Motor neuron (in vitro differentiated cells): ENCODE data around the gene SMIM22. TPM values are rescaled to one million over a fixed set of nuclear protein-coding genes. Genes with fewer than 3 reads are reported as not detected.

Experiments used
- ATAC-seq, 8 experiments: fragments of 200-7000 bp; cut with Tn5 transposase; replicated peaks in 6 of 8; 2 replicates each; pipeline ENCODE4 v1.8.0; 2021; ENCODE audit warnings: mild to moderate bottlenecking in 8 of 8, moderate library complexity in 8 of 8
- H3K27ac ChIP-seq, 2 donors: fragments of 250-450 bp; sonication (Bioruptor Pico); 2 replicates each; pipeline ENCODE4 v1.9.0; 2021; ENCODE audit warnings: antibody characterized with exemption in 2 of 2, mild to moderate bottlenecking in 2 of 2, moderate library complexity in 1 of 2
- H3K4me1 ChIP-seq, 2 donors: fragments of 250-450 bp; sonication (Bioruptor Pico); replicated peaks in 1 of 2; 2 replicates each; pipeline ENCODE4 v1.6.1; 2021; ENCODE audit warnings: antibody characterized with exemption in 2 of 2, mild to moderate bottlenecking in 2 of 2, moderate library complexity in 1 of 2
- H3K4me3 ChIP-seq, 5 donors: fragments of 250-450 bp; sonication (Bioruptor Pico); 2 replicates each; pipeline ENCODE4 v1.9.0; 2021; ENCODE audit warnings: antibody characterized with exemption in 5 of 5, mild to moderate bottlenecking in 5 of 5, moderate library complexity in 4 of 5
- WGBS, 10 experiments: fragments of 450-650 bp; shearing (Covaris generic); methylation state at CpG; one replicate each; pipeline ENCODE4 v1.0.0; 2022; 5-methylcytosine and 5-hydroxymethylcytosine counted together
- in situ Hi-C, 9 experiments: fragments of 400-800 bp; cut with MboI; loops; one replicate each; pipeline ENCODE4 v1.15.0; 2021; ENCODE audit warnings: low sequenced_read_pairs in 9 of 9, low pct_unique_long_range_greater_than_20kb in 2 of 9; ENCODE audit not compliant: unreplicated experiment in 9 of 9
- total RNA-seq, 8 experiments: library from RNA; unstranded; fragments of 300-600 nt; gene quantifications; 2 replicates each; pipeline versions ENCODE4 v1.2.3 to v1.2.4, GENCODE V29; 2022

The SMIM22 gene
- total RNA-seq, 8 experiments from 2014 or later, result 0.71 to 2.1 (median 0.98) TPM; not detected in 1

DNA sequence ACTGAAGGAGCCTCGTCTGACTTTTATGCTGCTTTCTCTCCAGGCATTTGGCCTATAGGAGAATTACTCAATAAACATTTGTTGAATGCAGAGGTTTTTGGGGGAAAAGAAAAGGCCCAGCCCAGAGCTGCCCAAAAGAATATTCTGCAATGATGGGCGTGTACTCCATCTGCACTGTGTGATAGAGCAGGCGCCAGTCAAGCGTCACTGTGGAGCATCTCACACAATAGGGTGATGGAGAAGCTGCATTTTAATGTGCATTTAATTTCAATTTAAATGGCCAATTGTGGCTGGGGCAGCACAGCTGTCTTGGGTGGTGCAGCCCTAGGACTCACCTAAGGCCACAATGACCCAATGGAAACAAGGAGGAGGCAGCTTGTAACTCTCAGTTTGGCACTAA is 31.4 kb downstream of the SMIM22 start:
- ATAC-seq, result peak in 5 of 8 experiments; percentile 23 to 95 (median 61)
- Histone ChIP-seq H3K4me3 (no peak overlapping the region), H3K27ac (no peak overlapping the region), H3K4me1 (no peaks in the 10 kb centered on the region)
- WGBS, 10 experiments, result 58 to 100% (median 75%) methylated on average over 2 to 4 of the region's 4 CpGs; no CpG with 5 or more reads in 5 of the 10 experiments
- in situ Hi-C loops, result no loop called here

DNA sequence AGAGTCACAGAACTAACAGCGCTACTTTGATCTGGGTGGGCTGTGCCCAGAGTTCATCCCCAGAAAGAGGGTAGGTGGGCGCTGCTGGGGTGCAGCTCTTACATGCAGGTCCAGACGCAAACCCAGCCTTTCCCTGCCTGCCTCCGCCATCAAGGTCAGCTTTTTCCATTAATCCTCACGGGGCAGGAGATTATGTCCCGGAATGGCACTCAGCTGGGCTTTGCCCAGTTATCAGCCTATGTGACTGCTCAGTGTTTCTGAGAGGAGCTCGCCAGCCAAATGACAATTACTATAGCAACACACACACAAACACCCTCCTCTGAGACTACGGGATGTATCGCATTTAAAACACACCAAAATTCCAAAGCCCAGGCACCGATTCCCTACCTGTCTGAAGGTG is 31.8 kb downstream of the SMIM22 start:
- ATAC-seq, result no peak
- no peak overlapping the region for H3K27ac ChIP-seq
- H3K4me1 ChIP-seq, result no peaks in the 10 kb centered on the region
- 83 to 100% (median 97%) methylated on average over 1 to 4 of the region's 10 CpGs; no CpG with 5 or more reads in 4 of the 10 experiments for WGBS, 10 experiments
- H3K4me3 ChIP-seq, result no peak overlapping the region
- in situ Hi-C loops, result no loop called here

DNA sequence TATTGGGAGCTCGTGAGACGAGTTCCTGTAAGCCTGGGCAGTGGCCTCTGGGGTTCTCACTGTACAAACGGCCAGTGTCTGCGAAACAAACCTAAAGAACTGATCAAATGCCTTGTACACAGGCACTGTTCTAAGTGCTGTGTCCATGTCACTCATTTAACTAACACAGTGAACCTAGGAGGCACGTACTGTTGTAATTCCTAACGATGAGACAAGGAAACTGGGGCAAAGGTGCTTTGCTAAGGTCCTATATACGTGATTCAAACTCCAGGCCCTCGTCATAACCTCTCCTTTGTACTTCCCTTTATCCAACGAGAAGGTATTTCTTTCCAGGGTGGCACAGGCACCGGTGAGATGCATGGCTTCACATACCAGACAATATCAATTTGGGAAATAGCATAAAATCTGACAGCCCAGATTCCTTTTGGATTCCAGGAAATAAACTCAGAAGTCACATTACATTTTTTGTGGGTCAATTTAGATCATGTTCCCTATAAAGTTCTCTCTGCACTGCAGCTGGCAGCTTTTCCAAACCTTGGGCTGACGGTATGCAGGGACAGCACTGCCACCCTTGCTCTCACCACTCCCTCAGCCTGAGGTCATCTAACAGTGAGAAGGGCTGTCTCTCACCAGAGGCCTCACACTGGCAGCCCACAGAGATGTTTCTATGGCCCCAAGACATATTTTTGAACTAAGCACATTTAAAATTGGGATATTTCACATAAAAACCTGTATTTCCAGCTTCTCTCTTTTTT is 33.6 kb downstream of the SMIM22 start:
- H3K4me3 ChIP-seq, result no peak overlapping the region
- H3K27ac ChIP-seq, result no peak overlapping the region
- H3K4me1 ChIP-seq, result peaks cover 0 to under 1% of the 10 kb centered on the region in 2 donors
- in situ Hi-C loops, result no loop called here
- 88 to 100% (median 96%) methylated on average over 1 to 11 of the region's 11 CpGs for WGBS, 10 experiments
- ATAC-seq, result peak in 1 of 8 experiments; percentile 68

DNA sequence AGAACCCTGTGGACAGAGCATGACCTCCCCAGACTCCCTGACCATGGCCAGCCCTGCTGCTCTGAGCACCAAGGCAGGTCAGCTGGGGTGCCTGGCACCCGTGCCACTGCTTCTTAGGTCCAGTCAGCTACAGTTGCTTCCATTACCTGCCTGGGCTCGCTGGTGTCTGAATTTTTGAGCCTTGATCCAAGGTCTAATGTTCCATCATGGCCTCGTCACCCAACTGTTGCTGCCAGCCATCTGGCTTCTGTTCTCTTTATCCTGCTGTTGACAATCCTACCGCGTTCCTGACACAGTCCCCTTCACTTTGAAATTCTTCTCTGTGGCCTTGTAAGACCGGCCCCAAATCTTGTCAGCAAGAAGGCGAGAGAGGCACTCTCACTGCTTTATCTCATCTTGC is 35.2 kb downstream of the SMIM22 start:
- in situ Hi-C loops, result no loop called here
- H3K27ac ChIP-seq, result no peak overlapping the region
- peaks cover 0 to 3% of the 10 kb centered on the region in 2 donors for H3K4me1 ChIP-seq
- ATAC-seq, result no peak
- H3K4me3 ChIP-seq, result no peak overlapping the region
- 60 to 100% (median 92%) methylated on average over 1 to 7 of the region's 7 CpGs; no CpG with 5 or more reads in 3 of the 10 experiments for WGBS, 10 experiments

DNA sequence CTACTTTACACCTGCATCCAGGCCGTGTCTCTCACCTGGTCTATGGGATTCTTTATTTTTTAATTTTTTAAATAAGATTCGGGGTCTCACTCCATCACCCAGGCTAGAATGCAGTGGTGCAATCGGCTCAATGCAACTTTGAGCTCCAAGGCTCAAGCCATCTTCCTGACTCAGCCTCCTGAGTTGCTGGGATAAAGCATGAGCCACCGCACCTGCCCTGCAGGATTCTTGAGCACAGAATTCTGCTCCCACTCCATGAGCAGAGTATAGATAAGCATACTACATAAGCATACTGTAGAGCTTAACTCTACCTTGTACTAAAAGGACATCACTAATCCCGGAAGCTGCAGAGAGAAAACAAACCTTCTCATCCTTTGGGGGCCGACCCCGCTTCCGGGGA is 36.4 kb downstream of the SMIM22 start:
- Histone ChIP-seq H3K27ac (no peak overlapping the region), H3K4me1 (peaks cover 0 to 3% of the 10 kb centered on the region in 2 donors), H3K4me3 (no peak overlapping the region)
- in situ Hi-C loops, result no loop called here
- no peak for ATAC-seq
- 94 to 100% (median 100%) methylated on average over 1 to 6 of the region's 8 CpGs; no CpG with 5 or more reads in 3 of the 10 experiments for WGBS, 10 experiments

DNA sequence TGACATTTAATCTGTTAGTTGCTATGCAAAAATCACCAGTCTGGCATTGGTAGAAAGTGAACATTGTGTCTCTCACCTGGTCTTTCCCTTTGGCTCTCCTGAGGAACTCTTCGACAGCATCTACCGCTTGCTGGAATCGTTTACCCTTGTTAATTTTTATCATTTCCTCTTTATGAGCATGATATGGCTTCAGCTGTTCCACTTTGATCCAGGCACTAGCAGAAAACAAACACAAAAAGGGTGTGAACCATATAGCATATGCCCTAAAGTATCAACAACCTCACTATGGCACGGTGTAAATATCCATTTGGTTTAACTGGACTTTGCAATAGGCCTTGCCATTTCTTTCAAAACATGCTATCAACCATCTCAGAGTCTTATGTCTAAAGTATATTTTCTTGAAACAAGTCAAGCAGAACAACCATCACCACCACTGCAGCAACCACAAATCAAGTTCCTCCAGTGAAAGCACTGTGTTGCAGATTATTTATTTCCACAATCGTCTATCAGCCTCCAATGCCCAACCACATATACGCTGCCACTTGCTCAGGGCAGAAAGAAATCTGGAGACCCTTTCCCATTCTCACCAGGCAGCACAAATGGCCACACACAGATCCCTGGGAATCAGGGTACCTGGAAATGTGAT is 37.7 kb downstream of the SMIM22 start:
- 57 to 100% (median 90%) methylated on average over 1 to 6 of the region's 6 CpGs for WGBS, 10 experiments
- no peak for ATAC-seq
- H3K27ac ChIP-seq, result no peak overlapping the region
- H3K4me3 ChIP-seq, result no peak overlapping the region
- in situ Hi-C loops, result no loop called here
- peaks cover 0 to 3% of the 10 kb centered on the region in 2 donors for H3K4me1 ChIP-seq

DNA sequence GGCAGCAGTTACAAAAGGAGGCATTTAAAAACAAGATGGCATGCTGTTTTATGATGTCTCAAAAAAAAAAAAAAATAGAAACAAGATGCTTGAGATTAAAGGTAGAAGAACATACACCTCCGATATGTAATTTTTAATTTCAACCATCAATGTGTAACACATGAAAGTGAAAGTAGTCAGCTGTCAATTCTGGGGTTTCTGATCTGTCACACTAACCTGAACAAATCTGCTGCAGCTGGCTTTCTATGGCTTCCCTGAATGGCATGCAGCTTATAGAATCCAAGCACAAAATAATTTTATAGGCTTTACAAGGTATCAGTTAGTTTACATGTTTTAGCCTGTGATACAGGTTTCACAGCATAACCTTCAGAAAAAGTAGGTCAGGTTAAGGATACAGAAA is 38.4 kb downstream of the SMIM22 start:
- peaks cover 0 to 3% of the 10 kb centered on the region in 2 donors for H3K4me1 ChIP-seq
- WGBS, 10 experiments, result 60 to 100% (median 100%) methylated on average over 1 of the region's 1 CpG; no CpG with 5 or more reads in 1 of the 10 experiments
- no peak overlapping the region for H3K4me3 ChIP-seq
- H3K27ac ChIP-seq, result no peak overlapping the region
- ATAC-seq, result no peak
- in situ Hi-C loops, result no loop called here

DNA sequence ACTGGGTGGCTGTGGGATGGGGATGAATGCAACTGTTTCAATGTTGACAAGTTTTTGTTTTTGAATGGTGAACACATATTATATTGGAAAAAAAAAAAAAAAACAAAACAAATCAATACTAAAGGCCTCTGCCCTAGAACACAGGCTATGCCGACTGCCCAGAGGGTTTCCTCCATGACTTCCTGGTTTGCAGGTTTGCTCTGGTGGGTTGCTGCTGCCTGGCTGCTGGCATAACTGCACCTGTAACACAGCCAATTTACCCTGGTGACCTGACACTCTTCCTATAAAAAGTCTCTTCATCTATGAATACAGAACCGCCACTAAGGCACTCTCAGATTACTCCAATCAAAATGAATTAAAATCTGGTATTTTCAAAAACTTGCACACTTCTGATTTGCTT is 41.6 kb downstream of the SMIM22 start:
- no peak for ATAC-seq
- Histone ChIP-seq H3K27ac (no peak overlapping the region), H3K4me3 (no peak overlapping the region), H3K4me1 (peaks cover 0 to 3% of the 10 kb centered on the region in 2 donors)
- 82 to 100% (median 100%) methylated on average over 1 to 2 of the region's 2 CpGs; no CpG with 5 or more reads in 3 of the 10 experiments for WGBS, 10 experiments
- in situ Hi-C loops, result no loop called here

DNA sequence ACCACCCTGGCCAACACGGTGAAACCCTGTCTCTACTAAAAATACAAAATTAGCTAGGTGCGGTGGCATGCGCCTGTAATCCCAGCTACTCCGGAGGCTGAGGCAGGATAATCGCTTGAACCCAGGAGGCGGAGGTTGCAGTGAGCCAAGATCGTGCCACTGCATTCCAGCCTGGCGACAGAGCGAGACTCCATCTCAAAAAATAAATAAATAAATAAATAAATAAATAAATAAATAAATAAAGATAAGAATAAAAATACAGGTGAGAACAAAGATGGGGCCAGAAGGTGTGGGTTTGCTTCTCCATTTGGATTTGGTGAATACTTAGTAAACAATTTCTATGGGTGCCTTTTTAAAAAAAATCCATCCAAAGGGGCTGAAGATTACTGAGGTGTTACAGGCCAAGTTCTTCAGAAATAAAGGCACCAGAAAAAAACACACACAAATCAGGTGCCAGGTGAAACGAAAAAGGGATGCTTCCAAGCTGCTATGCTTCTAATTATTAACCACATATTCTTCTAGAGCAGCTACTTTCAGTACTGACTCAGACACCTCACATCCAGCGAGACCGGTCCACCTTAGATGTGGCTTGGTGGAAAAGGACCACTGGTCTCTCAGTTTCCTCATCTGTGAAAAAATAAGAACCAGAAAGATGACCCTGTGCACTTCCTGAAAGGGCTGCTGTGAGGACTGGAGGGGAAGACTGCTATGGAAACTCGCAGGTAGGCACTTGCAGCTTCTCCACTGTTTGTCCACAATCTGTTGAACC is 42.7 kb downstream of the SMIM22 start:
- in situ Hi-C loops, result no loop called here
- peaks cover 0 to 3% of the 10 kb centered on the region in 2 donors for H3K4me1 ChIP-seq
- H3K27ac ChIP-seq, result no peak overlapping the region
- H3K4me3 ChIP-seq, result no peak overlapping the region
- no peak for ATAC-seq
- WGBS, 10 experiments, result 60 to 100% (median 91%) methylated on average over 1 to 12 of the region's 13 CpGs

DNA sequence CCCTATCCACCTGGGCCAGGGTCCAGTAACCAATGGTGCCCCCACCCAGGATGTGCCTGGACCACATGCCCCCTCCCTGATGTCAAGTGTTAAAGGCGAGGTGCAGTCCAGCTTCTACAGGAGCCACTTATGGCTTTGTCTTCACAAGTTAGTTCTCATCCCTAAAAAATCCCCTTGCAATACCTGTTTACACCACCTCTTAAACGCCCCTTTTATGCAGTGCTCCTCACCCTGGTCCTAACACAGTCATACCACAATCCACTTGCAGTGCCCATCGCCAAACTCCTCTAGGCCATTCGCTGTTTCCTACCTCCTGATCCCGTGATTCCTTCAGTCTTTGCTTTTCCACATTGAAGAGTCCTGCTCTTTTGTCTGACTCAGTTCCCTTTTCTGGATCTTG is 44.8 kb downstream of the SMIM22 start:
- WGBS, 10 experiments, result 67 to 100% (median 90%) methylated on average over 1 to 4 of the region's 5 CpGs; no CpG with 5 or more reads in 3 of the 10 experiments
- Histone ChIP-seq H3K27ac (no peak overlapping the region), H3K4me3 (no peak overlapping the region), H3K4me1 (no peaks in the 10 kb centered on the region)
- ATAC-seq, result no peak
- in situ Hi-C loops, result no loop called here

DNA sequence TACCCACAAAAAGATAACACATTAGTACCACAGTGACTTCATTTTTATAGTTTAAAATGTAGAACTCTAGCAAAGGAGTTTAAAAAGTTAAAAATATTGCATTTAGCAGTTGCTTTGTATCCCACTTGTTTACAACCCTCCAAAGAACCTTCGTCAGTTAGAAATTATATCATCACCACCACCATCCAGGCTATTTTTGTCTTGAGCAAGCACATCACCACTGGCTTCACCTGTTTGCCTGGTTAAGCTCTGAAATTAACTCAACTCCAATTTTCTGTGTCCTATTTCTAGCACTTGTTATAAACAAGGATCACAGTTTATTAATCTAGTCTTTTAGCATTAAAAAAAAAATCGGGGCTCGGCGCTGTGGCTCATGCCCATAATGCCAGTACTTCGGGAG is 45.8 kb downstream of the SMIM22 start:
- Histone ChIP-seq H3K27ac (no peak overlapping the region), H3K4me3 (no peak overlapping the region), H3K4me1 (peaks cover 3 to 7% of the 10 kb centered on the region in 2 donors)
- no peak for ATAC-seq
- whole genome bisulfite sequencing, 10 experiments, result 0 to 100% (median 75%) methylated on average over 1 to 5 of the region's 5 CpGs; no CpG with 5 or more reads in 1 of the 10 experiments
- in situ Hi-C loops, result no loop called here
